Upper lobe of right lung (tissue), 1 donor: ENCODE measurements around the gene HSF4. TPM values are rescaled to one million over a fixed set of nuclear protein-coding genes. Genes with fewer than 3 reads are reported as not detected.

Source experiments
- ATAC-seq: fragments of 200-7000 bp; cut with Tn5 transposase; one replicate; pipeline ENCODE4 v1.9.1; 2020; ENCODE audit warnings: mild to moderate bottlenecking, moderate library complexity
- DNase-seq: peaks from one replicate; pipeline ENCODE4 v3.0.0-alpha.2; 2020
- H3K27ac ChIP-seq: fragments of 200-600 bp; one replicate; pipeline ENCODE4 v1.8.0; 2022
- H3K27me3 ChIP-seq: fragments of 200-600 bp; one replicate; pipeline ENCODE4 v1.8.0; 2022; ENCODE audit warnings: mild to moderate bottlenecking
- H3K36me3 ChIP-seq: fragments of 200-600 bp; one replicate; pipeline ENCODE4 v1.8.0; 2022
- H3K4me1 ChIP-seq: fragments of 200-600 bp; one replicate; pipeline ENCODE4 v1.8.0; 2022
- H3K4me3 ChIP-seq: fragments of 200-600 bp; one replicate; pipeline ENCODE4 v1.8.0; 2022; ENCODE audit warnings: mild to moderate bottlenecking
- H3K9me3 ChIP-seq: fragments of 200-600 bp; one replicate; pipeline ENCODE4 v1.8.0; 2022
- CTCF ChIP-seq: fragments of 200-600 bp; IDR thresholded peaks from one replicate; pipeline ENCODE4 v1.8.0; 2022; ENCODE audit warnings: antibody characterized with exemption
- intact Hi-C: fragments of 100-400 bp; cut with DNase I; formaldehyde crosslinking; loops from one replicate; pipeline ENCODE4 v1.11.0; 2022
- long read RNA-seq: library from polyadenylated mRNA; unstranded; transcript quantifications from one replicate; pipeline ENCODE4 v2.0.0, GENCODE V29; 2021
- total RNA-seq: library from RNA; stranded (reverse); fragmentation: NEBNext Ultra II Directional; extraction: Animal tissue kit (Norgen Biotek cat#: 25700); gene quantifications from one replicate; pipeline ENCODE4 v1.2.1, GENCODE V29; 2021
- donor health status: DM: no; HTN: yes; CAD: no; lungs with severe emphysema.

HSF4 gene
- 87.8 TPM for total RNA-seq
- long read RNA-seq, partial matches to known transcripts, result 52 of 94 reads
- long read RNA-seq, other reads (novel, unspliced or antisense), result 41 of 94 reads

GRCh38 chr16:67164599-67165061 lies at the start of gene HSF4:
Gene HSF4, plus strand, starts transcription at chr16:67164745. Its CDS starts 67 bp downstream, at chr16:67164812.
- H3K36me3 ChIP-seq, result no peaks in the 10 kb centered on the region
- peak within 1 kb of the TSS; percentile 46 for H3K4me3 ChIP-seq
- peaks cover 57% of the 10 kb centered on the region for H3K4me1 ChIP-seq
- DNase-seq (peak; percentile 90), ATAC-seq (peak; percentile 54)
- H3K27me3 ChIP-seq, result peaks cover 18% of the 10 kb centered on the region
- intact Hi-C loops, result no loop called here
- no peak within 1 kb of the TSS for H3K27ac ChIP-seq
- H3K9me3 ChIP-seq, result no peaks in the 10 kb centered on the region
- TF ChIP-seq CTCF, result no peak

- no peaks in the 10 kb centered on the region for H3K27me3 ChIP-seq
- H3K27ac ChIP-seq, result no peak overlapping the region
- H3K4me3 ChIP-seq, result no peak overlapping the region
- H3K9me3 ChIP-seq, result no peaks in the 10 kb centered on the region
- TF ChIP-seq CTCF, result no peak
- DNase-seq (no peak), ATAC-seq (no peak)
- peaks cover 13% of the 10 kb centered on the region for H3K4me1 ChIP-seq
- intact Hi-C loops, result no loop called here
- H3K36me3 ChIP-seq, result no peaks in the 10 kb centered on the region
Observed at GRCh38 chr16:67114793-67115192, 49.8 kb upstream of the HSF4 start.

DNA sequence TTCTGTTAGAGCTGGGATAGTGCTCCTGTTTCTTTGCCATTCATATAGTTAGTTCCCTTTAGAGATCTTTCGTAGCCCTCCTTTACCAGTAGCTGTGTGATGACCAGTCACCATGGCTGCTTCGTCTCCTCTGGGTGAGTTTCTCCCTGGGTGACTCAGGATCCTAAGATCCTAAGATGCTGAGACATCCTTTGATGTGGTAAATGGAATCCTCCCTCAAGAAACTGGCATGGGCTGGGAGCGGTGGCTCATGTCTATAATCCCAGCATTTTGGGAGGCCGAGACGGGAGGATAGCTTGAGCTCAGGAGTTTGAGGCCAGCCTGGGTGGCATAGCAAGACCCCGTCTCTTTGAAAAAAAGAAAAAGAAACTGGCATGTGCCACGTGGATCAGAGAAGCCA lies 48.9 kb upstream of the HSF4 start:
- no peaks in the 10 kb centered on the region for H3K27me3 ChIP-seq
- intact Hi-C loops, result no loop called here
- H3K36me3 ChIP-seq, result peaks cover 8% of the 10 kb centered on the region
- H3K9me3 ChIP-seq, result no peaks in the 10 kb centered on the region
- no peak for TF ChIP-seq CTCF
- DNase-seq, result no peak
- no peak overlapping the region for H3K4me3 ChIP-seq
- ATAC-seq, result no peak
- H3K27ac ChIP-seq, result no peak overlapping the region
- H3K4me1 ChIP-seq, result peaks cover 10% of the 10 kb centered on the region

- Histone ChIP-seq H3K4me1 (no peaks in the 10 kb centered on the region), H3K4me3 (no peak overlapping the region), H3K9me3 (no peaks in the 10 kb centered on the region), H3K27ac (no peak overlapping the region), H3K27me3 (no peaks in the 10 kb centered on the region), H3K36me3 (peaks cover 16% of the 10 kb centered on the region)
- DNase-seq, result no peak
- intact Hi-C loops, result no loop called here
- no peak for ATAC-seq
- no peak for TF ChIP-seq CTCF
Observed at GRCh38 chr16:67116388-67117311, 47.9 kb upstream of the HSF4 start.

GRCh38 chr16:67117716-67118115 lies 46.8 kb upstream of the HSF4 start:
- Histone ChIP-seq H3K36me3 (peaks cover 27% of the 10 kb centered on the region), H3K4me3 (no peak overlapping the region), H3K4me1 (no peaks in the 10 kb centered on the region), H3K9me3 (no peaks in the 10 kb centered on the region), H3K27me3 (no peaks in the 10 kb centered on the region), H3K27ac (no peak overlapping the region)
- ATAC-seq (no peak), DNase-seq (no peak)
- no peak for TF ChIP-seq CTCF
- intact Hi-C loops, result no loop called here
